Activated effector memory CD4-positive, alpha-beta T cell treated with Interleukin-2 at 50 U/mL for 16 hours (primary cell): ENCODE results near the gene MARS1.

Source experiments
- DNase-seq: peaks from one replicate; pipeline ENCODE4 v3.0.0-alpha.2; 2020

Gene MARS1

GRCh38 chr12:57459055-57459749 lies 28.7 kb upstream of the MARS1 start:
- peak; percentile 85 for DNase-seq

DNA sequence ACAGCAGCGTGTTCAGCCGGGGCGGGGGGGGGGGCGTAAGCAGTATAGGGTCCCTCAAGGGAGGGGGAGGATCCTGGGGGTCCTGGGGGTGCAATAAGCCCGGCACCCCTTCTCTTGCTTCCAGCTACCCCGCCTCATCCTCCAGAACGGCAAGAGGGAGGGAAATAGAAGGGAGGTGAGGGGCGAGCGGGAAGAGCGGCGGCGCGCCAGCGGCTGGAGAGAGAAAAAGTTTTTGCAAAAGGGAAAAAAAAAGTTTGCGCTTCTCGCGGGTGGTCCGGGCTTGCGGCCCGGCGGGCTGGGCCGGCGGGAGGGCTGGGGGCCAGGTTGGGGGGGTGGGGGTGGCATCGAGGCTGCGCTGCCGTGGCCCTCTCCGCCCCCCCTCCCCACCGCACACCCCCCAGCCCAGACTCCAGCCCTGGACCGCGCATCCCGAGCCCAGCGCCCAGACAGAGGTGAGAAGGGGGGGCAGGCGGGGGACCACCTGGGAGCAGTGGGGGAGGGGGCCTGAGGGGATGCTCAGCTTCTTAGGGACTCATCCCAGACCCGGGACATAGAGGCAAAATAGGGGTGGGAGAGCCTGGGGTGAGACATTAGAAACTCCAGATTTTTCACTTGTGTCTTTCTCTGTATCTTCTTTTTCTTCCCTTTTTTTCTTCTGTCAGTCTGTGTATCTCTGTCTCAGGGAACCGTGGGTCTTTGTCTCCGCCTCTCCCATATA lies 28.0 kb upstream of the MARS1 start, which contains the start of gene GLI1:
GLI1 (plus strand) TSS at position 36 of the 718 bp plus-strand sequence. CDS start 3,907 bp downstream, outside the sequence.
- DNase-seq, result no peak

- no peak for DNase-seq
Measured at GRCh38 chr12:57460468-57460784, 27.4 kb upstream of the MARS1 start.

DNA sequence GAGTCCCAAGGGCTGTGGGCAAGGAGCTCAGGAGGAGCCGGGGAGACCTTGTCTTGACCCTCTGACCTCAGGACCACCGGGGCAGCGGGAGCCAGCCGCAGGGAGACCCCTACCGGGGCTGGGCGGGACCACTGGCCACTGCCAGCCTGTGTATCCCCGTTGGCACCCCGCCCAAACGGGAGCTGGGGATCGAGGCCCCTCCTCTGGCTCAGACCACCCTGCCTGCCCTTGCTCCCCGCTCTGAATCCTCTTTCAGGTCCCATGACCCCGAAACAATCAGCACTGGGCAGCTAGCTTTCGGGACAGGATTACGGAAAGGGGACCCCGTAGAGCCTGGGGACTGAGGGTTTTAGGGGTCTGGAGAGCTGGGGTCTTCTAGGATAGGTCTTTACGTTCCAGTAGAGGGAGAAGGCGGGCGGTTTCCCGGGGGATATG lies 27.0 kb upstream of the MARS1 start:
- no peak for DNase-seq

GRCh38 chr12:57461276-57461916 lies 26.5 kb upstream of the MARS1 start:
- DNase-seq, result no peak

DNA sequence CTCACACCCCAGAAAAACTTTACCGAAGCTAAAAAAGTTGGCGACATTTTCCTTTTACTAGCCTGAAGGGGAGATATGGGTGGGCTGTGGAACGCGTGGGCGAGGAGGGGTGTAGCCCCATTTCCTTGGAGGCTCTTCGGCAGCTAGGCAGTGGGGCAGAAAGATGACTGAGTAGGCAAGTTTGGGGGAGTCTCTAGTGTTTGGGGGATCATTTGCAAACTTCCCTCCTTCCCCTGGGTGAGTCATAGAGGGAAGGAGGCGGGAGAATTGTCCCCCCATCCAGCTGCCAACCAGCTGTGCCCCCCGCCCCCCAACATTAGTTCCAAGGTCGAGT lies 26.0 kb upstream of the MARS1 start:
- DNase-seq, result no peak

DNA sequence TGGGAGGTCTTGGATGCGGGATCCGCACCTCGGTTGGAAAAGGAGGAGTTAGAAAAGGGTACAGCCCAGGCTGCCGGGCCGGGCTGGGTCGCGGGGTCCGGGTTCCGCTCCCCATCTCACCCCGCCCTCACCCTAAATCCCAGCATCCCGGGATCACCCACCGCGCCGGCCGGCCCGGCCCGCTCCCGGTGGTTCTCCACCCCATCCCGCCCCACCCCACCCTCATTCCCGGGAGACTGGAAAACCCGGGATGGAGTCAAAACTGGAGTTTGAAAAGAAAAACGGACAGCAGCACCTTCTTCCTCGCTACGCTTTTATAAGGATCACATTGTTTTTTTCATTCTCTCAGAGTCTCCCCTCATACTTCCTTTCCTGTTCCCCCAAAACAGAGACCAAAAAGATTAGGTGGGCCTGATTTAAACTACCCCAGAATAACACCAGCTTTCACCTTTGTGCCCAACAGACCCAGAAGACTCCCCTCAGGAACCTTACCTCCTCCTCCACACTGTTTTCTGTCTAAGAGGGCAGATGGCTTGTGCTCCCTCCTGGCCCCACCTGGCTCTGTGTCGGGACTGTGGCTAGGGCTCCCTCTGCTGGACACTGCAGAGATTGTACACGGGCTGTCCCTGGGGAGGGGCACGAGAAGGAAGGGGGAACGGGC lies 25.5 kb upstream of the MARS1 start:
- peak; percentile 80 for DNase-seq

DNA sequence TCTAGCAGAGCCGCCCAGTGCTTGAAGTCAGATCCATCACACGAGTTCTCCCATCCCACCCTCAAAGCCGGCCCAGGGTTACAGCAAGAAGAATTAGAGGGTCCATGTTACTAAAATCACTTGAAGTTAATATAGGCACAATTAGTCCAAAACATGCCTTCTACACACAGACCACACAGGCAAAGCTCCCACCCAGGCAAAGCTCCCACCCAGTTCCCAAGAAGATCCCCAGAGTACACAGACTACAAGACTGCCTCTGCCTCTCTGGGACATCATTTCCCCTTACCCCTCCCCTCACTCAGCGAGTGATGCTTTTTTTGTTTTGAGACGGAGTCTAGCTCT lies 25.0 kb upstream of the MARS1 start:
- no peak for DNase-seq

- DNase-seq, result no peak
Measured at GRCh38 chr12:57464569-57464968, 23.3 kb upstream of the MARS1 start.

DNA sequence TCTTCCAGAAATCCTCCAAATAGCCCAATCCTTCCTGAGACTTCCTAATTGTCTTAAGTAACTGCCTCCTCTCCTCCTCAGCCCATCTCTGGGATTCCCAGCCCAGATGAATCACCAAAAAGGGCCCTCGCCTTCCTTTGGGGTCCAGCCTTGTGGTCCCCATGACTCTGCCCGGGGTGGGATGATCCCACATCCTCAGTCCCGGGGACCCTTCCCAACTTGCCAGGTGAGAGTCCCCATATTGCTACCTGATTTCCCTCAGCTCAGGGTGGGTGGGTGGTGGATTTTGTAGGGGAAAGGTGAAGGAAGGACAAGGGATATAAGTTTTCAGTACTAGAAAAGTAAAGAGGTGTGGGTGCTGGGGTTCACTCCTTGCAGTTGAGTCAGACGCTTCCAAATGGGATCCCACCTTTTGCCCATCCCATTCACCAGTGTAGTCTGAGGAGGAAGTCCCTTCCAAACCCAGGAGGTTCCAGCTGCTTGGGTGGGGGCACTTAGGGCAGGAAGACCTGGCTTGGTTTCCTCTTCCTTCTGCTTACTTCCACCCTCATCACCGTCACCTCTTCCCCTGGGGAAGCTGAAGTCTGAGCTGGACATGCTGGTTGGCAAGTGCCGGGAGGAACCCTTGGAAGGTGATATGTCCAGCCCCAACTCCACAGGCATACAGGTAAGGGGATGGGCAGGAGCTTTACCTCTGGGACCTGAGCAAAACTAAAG lies 22.7 kb upstream of the MARS1 start:
- DNase-seq, result no peak

GRCh38 chr12:57465747-57466505 lies 21.9 kb upstream of the MARS1 start:
- DNase-seq, result no peak

GRCh38 chr12:57467212-57467874 lies 20.5 kb upstream of the MARS1 start:
- DNase-seq, result no peak

DNA sequence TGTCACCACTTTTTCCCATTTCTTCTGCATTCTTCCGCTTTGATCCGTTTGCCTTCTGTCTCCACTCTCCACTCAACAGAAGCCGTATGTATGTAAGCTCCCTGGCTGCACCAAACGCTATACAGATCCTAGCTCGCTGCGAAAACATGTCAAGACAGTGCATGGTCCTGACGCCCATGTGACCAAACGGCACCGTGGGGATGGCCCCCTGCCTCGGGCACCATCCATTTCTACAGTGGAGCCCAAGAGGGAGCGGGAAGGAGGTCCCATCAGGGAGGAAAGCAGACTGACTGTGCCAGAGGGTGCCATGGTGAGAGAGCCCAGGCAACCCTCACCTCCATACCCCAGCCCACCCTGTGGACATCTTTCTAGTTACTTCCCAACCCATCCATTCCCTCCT lies 20.0 kb upstream of the MARS1 start:
- no peak for DNase-seq

- no peak for DNase-seq
Measured at GRCh38 chr12:57469296-57470164, 18.3 kb upstream of the MARS1 start.

GRCh38 chr12:57470286-57470969 lies 17.4 kb upstream of the MARS1 start:
- DNase-seq, result no peak

GRCh38 chr12:57470970-57471656 lies 16.8 kb upstream of the MARS1 start:
- no peak for DNase-seq

GRCh38 chr12:57471661-57472060 lies 16.2 kb upstream of the MARS1 start:
- no peak for DNase-seq

- no peak for DNase-seq
Measured at GRCh38 chr12:57472391-57472790, 15.5 kb upstream of the MARS1 start.

DNA sequence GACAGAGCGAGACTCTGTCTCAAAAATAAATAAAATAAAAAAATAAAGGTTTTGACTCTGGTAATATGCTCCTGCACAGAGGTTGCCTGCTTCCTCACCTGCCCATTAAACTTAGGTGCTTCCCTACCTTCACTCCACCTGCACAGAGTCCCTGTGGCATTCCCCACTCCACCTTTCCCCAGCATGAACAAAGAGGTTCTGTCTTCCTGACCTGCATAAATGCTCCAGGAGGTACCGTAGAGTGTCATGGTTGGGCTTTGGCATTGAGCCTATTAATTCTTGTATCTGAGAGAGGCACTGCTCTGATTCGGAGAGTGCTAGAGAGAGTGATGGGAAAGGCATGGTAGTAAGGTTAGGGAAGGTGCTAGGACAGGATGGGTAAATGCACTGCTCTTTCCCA lies 14.5 kb upstream of the MARS1 start:
- DNase-seq, result no peak

GRCh38 chr12:57473886-57474285 lies 14.0 kb upstream of the MARS1 start:
- DNase-seq, result no peak
